ENCODE results near the gene CBR3. TPM values are rescaled to one million over a fixed set of nuclear protein-coding genes. Genes with fewer than 3 reads are reported as not detected.

The CBR3 gene
- total RNA-seq, 1 donor from 2014 or later, result 2.8 TPM

GRCh38 chr21:36115138-36115730 lies 19.6 kb upstream of the CBR3 start:
- Histone ChIP-seq H3K4me1 (ENCODE audit: insufficient read depth, low read length) (no peaks in the 10 kb centered on the region), H3K9ac (ENCODE audit: low read length) (no peak overlapping the region), H3K36me3 (ENCODE audit: insufficient read depth, low read length) (no peaks in the 10 kb centered on the region), H3K79me2 (ENCODE audit: insufficient read depth, low read length) (no peaks in the 10 kb centered on the region), H4K20me1 (ENCODE audit: insufficient read depth, low read length) (no peaks in the 10 kb centered on the region), H3K27me3 (ENCODE audit: insufficient read depth, low read length) (no peaks in the 10 kb centered on the region), H3K4me2 (ENCODE audit: low read length) (no peak overlapping the region), H3K9me3 (ENCODE audit: insufficient read depth, low read depth, low read length) (no peaks in the 10 kb centered on the region), H3K4me3 (ENCODE audit: insufficient read depth, low read depth, low read length) (no peak overlapping the region), H2AFZ (ENCODE audit: low read depth, low read length) (no peak overlapping the region), H3K27ac (ENCODE audit: low read depth, low read length) (no peak overlapping the region)
- TF ChIP-seq EZH2 (IDR thresholded peaks at IDR 0.05; ENCODE audit: insufficient read depth, low read length) (no peak), CTCF (IDR thresholded peaks at IDR 0.05; ENCODE audit: insufficient read depth, low read depth, low read length) (no peak)
- DNase-seq (ENCODE audit: low read depth) (no peak), FAIRE-seq (no peak)
- no peaks in the 10 kb centered on the region for H3K9me3 Mint-ChIP-seq (ENCODE audit: unreplicated experiment)
- H3K27me3 Mint-ChIP-seq (ENCODE audit: low read depth, unreplicated experiment), result peaks cover 4% of the 10 kb centered on the region
- H3K4me3 Mint-ChIP-seq (ENCODE audit: unreplicated experiment), result no peak overlapping the region
- no peaks in the 10 kb centered on the region for H3K4me1 Mint-ChIP-seq (ENCODE audit: low read depth, unreplicated experiment)
- H3K36me3 Mint-ChIP-seq (ENCODE audit: low read depth, unreplicated experiment), result no peaks in the 10 kb centered on the region
- no peak overlapping the region for H3K27ac Mint-ChIP-seq (ENCODE audit: unreplicated experiment)

GRCh38 chr21:36117286-36117741 lies 17.6 kb upstream of the CBR3 start:
- no peaks in the 10 kb centered on the region for H3K27me3 ChIP-seq (ENCODE audit: insufficient read depth, low read length)
- no peaks in the 10 kb centered on the region for H3K36me3 ChIP-seq (ENCODE audit: insufficient read depth, low read length)
- no peaks in the 10 kb centered on the region for H3K4me1 Mint-ChIP-seq (ENCODE audit: low read depth, unreplicated experiment)
- FAIRE-seq (no peak), DNase-seq (ENCODE audit: low read depth) (no peak)
- no peak overlapping the region for H3K4me3 Mint-ChIP-seq (ENCODE audit: unreplicated experiment)
- H2AFZ ChIP-seq (ENCODE audit: low read depth, low read length), result no peak overlapping the region
- no peaks in the 10 kb centered on the region for H3K9me3 Mint-ChIP-seq (ENCODE audit: unreplicated experiment)
- H3K27me3 Mint-ChIP-seq (ENCODE audit: low read depth, unreplicated experiment), result peaks cover 4% of the 10 kb centered on the region
- no peak overlapping the region for H3K27ac Mint-ChIP-seq (ENCODE audit: unreplicated experiment)
- no peaks in the 10 kb centered on the region for H3K79me2 ChIP-seq (ENCODE audit: insufficient read depth, low read length)
- no peak for TF ChIP-seq CTCF (IDR thresholded peaks at IDR 0.05; ENCODE audit: insufficient read depth, low read depth, low read length)
- no peak for TF ChIP-seq EZH2 (IDR thresholded peaks at IDR 0.05; ENCODE audit: insufficient read depth, low read length)
- H3K4me1 ChIP-seq (ENCODE audit: insufficient read depth, low read length), result no peaks in the 10 kb centered on the region
- H3K4me3 ChIP-seq (ENCODE audit: insufficient read depth, low read depth, low read length), result no peak overlapping the region
- H3K4me2 ChIP-seq (ENCODE audit: low read length), result no peak overlapping the region
- H3K9me3 ChIP-seq (ENCODE audit: insufficient read depth, low read depth, low read length), result no peaks in the 10 kb centered on the region
- no peaks in the 10 kb centered on the region for H4K20me1 ChIP-seq (ENCODE audit: insufficient read depth, low read length)
- no peak overlapping the region for H3K27ac ChIP-seq (ENCODE audit: low read depth, low read length)
- no peaks in the 10 kb centered on the region for H3K36me3 Mint-ChIP-seq (ENCODE audit: low read depth, unreplicated experiment)
- H3K9ac ChIP-seq (ENCODE audit: low read length), result no peak overlapping the region

DNA sequence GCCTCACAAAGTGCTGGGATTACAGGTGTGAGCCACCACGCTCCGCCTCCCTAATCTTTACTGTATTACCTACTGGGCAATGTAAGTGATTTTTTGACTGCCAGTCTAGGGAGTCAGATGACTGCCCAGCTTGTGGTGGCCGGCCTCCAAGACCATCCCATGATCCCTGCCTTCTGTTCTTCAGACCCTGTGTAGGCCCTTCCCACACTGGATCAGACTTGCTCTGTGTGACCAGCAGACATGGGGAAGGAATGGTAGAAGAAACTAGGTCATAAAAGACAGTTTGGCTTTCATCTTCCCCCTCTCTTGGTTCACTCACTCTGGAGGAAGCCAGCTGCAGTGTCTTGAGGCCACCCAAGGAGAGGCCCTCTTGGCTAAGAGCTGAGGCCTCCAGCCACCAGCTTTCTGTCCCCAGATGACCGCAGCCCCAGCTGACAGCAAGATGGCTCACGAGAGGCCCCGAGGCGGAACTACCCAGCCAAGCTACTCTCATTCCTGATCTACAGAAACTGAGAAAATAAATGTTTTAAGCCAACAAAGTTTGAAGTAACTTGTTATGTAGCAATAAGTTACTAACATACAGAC lies 14.5 kb upstream of the CBR3 start:
- H4K20me1 ChIP-seq (ENCODE audit: insufficient read depth, low read length), result no peaks in the 10 kb centered on the region
- H3K27ac ChIP-seq (ENCODE audit: low read depth, low read length), result no peak overlapping the region
- H3K4me2 ChIP-seq (ENCODE audit: low read length), result no peak overlapping the region
- FAIRE-seq, result no peak
- no peak for DNase-seq (ENCODE audit: low read depth)
- H3K27ac Mint-ChIP-seq (ENCODE audit: unreplicated experiment), result no peak overlapping the region
- H3K36me3 Mint-ChIP-seq (ENCODE audit: low read depth, unreplicated experiment), result no peaks in the 10 kb centered on the region
- H3K9me3 ChIP-seq (ENCODE audit: insufficient read depth, low read depth, low read length), result no peaks in the 10 kb centered on the region
- H3K36me3 ChIP-seq (ENCODE audit: insufficient read depth, low read length), result no peaks in the 10 kb centered on the region
- no peak overlapping the region for H2AFZ ChIP-seq (ENCODE audit: low read depth, low read length)
- no peaks in the 10 kb centered on the region for H3K4me1 Mint-ChIP-seq (ENCODE audit: low read depth, unreplicated experiment)
- no peaks in the 10 kb centered on the region for H3K27me3 ChIP-seq (ENCODE audit: insufficient read depth, low read length)
- H3K27me3 Mint-ChIP-seq (ENCODE audit: low read depth, unreplicated experiment), result no peaks in the 10 kb centered on the region
- H3K4me3 ChIP-seq (ENCODE audit: insufficient read depth, low read depth, low read length), result no peak overlapping the region
- H3K9me3 Mint-ChIP-seq (ENCODE audit: unreplicated experiment), result no peaks in the 10 kb centered on the region
- TF ChIP-seq EZH2 (IDR thresholded peaks at IDR 0.05; ENCODE audit: insufficient read depth, low read length) (no peak), CTCF (IDR thresholded peaks at IDR 0.05; ENCODE audit: insufficient read depth, low read depth, low read length) (no peak)
- H3K4me1 ChIP-seq (ENCODE audit: insufficient read depth, low read length), result no peaks in the 10 kb centered on the region
- H3K9ac ChIP-seq (ENCODE audit: low read length), result no peak overlapping the region
- H3K79me2 ChIP-seq (ENCODE audit: insufficient read depth, low read length), result no peaks in the 10 kb centered on the region
- no peak overlapping the region for H3K4me3 Mint-ChIP-seq (ENCODE audit: unreplicated experiment)
